GM18867 (cell line): Measurements from ENCODE around the gene XPO4.

Experiments used
- ATAC-seq: cut with Tn5 transposase; IDR thresholded peaks from one replicate; pipeline ENCODE4 v1.9.1; 2021; ENCODE audit warnings: mild to moderate bottlenecking, moderate library complexity; ENCODE audit not compliant: unreplicated experiment

XPO4 gene

DNA sequence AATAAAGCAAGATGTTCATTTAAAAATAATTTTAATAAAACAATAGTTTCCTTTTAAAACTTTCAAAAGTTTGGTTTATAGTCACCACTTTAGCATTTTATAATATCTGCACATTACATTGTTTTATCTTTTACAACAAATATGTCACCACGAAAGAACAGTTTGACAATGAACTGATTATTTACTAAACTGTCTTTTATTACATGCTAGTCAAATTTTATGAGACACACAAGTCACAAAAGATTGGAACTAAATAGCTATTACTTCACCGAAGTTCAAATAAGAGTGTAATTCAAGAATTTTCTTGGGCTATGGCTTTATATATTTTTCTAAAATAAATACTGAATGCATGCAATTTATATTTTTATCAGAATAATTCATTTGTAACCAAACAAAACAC lies 71.3 kb downstream of the XPO4 start:
- ATAC-seq: no peak

DNA sequence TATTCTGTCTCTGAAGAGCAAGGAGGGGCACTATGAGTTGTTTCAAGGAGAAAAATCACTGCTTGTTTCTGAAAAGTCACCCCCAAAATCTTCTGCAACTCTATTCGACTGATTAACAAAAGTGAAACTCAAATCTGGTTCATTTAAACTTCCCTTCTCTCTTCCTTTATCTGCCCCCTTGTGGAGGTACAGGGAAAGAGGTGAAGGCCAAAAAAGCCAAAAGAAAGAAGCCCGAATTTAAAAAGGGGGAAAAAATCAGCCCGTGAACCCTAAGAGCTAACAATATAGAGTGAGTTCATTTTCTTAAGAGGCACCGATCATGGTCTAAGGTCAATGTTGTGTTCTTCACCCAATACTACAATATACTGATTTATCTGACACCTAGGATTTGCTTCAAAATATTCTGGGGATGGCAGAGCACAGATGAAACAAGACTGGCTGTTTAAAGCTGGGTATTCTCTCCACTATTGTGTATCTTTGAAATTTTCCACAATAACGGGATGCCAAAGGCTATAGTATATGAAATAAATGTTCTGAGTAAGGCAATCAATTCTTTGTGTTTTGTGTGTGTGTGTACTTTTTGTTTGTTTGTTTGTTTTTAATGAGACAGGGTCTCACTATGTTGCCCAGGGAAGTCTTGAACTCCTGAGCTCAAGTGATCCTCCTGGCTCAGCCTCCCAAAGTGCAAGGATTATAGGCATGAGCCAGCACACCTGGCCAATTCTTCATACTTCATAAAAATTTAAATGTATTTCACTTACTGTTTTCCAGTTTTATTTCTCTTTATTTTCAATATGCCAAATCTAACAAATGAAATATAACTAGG lies 73.8 kb downstream of the XPO4 start:
- peak; percentile 76 for ATAC-seq

DNA sequence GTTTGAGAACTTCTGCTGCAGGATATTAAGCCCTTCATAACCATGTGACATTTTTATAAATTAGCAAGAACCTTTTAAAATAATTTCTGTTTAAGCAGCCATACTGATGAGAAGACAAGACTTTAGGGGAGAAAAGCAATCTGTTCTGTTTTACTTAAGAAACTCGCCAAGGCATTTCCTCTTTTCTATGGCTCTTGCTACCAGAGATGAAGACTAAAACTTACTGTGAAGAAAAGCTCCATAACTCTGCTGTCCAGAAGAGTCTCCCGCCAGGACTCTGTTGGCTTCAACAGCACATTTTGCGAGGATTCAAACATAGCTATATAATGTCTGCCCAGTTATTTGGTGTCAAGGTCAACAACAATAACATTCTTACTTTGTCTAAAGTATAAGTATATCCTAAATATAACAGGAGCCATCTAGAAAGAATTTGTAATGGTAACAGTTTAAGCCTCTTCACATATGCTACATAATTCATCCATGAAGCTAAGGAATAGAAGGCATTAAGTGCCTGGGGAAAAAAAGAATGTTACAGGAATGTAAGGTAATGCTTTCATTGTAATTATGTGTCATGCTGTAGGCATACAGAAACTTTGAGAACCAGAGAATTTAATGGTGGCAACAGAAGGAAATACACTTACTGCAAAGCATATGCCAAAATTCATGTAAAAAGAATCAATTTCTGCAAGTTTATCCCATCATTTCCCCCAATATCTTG lies 75.5 kb downstream of the XPO4 start:
- no peak for ATAC-seq

DNA sequence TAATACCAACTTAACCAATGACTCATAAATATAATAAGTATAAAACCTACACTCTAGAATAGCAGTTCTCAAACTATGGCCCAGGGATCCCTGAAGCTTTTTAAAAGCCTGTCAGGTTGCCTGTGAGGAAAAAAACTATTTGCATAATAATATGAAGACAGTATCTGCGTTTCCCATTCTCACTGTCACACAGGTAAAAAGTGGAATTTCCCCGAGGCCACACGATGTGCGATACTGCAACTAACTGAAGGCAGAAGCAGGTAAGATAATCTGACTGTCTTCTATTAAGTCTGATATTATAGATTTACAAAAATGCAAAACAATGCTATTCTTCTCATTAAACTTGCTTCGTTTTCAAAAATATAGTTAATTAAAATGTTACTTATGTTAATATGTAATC lies 76.2 kb downstream of the XPO4 start:
- ATAC-seq: no peak

DNA sequence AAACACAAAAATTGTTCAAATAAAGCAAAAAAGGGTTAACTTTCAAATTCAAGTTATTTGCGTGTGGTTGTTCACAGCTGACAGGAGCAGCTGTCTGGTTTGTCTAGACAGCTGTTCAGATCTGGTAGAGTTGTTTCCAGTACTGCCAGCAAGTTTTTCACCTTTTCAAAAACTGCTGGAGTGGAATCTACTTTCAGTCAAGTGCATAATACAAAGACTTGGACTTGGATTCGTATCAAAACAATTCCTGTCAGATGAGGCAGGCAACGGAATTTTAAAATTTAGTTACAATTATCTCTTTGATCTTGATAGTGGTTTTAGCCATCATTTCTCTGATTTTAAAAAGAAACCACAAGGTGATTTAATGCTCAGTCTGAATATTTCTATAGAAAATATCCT lies 77.1 kb downstream of the XPO4 start:
- ATAC-seq: no peak

DNA sequence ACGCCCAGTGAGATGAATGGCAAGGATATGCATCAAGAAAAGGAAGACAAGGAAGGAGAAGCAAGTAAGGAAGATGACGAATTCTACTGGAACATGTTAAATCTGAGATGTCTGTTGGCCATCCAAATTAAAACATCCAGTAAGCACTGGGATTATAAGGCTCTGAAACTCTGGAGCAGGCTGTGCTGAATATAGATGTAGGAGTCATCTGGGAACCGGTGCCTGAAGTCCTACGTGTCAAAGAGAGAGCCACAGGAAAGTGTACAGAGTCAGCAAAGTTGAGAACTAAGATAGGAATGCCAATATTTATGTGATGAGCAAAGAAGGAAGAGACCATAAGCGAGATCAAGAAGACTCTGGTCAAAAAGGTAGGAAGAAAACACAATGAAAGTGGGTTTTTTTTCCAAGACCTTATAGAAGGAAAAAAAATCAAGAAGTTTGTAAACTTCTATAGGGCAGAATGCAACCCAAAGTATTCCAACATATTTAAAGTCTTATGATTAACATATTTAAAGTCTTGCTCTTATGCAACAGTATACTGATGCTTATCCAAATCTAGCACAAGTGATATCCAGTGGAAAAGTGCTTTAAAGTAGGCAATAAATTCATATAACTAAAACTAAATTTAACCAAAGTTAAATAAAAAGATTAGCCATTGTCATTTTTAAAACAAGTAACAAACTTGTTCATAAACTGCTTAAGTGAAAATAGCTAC lies 77.6 kb downstream of the XPO4 start:
- no peak for ATAC-seq

DNA sequence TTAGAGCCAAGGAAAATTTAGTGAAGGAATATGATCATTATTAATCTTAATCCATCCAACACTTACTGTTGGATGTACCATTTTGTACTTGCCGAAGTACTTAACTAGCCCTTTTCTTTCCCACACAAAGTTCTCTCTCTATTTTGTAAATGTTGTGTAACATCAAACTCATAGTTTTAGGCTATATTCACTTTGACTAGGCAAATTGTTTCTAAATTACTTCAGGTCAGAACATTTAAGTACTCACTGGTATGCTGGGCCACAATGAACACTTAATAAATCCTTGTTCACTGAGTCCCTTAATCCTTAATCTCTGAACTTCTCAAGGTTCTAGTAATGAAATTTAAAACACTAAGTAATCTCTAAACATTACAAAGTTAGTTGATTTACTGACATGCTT lies 79.5 kb downstream of the XPO4 start:
- ATAC-seq: no peak

DNA sequence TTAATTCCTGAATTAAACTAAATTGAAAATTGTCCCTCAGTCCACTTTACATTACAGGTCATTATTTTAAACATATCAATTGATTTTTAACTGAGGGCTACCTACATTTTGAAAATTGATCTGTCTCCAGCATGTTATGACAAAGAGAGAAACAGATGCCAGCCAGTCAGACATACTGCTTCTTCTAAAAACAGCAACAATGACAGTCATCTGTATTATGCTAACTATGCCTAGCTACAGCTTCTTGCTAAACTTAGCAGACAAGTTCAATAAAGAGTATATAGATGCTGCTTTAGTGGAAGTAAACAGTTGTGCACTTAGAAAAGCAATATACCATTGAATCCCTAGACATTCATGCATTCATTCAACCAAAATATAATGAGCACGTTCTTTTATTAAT lies 80.1 kb downstream of the XPO4 start:
- no peak for ATAC-seq

DNA sequence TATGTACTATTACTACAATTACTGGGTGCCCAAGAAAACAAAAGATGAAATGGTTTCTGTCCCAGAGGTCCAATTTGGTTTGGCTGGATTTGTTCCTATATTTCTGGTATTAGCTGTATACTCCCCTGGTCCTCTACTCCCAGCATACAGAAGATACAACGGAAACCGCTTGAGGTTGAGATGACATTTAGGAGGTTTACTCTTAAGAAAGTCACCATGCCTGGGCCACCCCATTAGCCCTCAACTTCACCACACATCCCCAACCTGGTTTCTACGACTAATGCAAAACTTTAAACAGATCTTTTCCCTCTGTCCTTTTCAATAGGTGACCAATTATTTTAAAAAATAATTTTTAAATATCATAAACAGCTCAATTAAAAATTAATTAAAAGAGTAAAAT lies 82.8 kb downstream of the XPO4 start:
- no peak for ATAC-seq

DNA sequence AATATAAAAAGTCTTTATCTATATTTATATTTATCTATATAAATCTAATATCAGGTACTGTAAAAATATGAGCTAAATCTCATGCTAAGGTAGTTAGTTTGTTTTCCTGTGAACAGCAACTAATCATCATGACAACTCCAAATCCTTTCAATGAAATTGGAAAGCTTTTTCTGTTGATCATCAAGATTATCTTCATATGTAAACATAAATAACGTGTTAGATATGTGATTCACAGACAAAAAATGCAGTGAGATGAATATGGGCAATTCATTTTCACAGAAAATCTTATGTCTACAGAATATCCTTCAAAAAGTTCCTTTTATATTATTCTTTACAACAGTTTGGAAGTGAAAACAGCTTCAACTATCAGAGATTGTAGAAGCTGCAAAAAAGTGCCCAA lies 87.1 kb downstream of the XPO4 start:
- ATAC-seq: no peak

DNA sequence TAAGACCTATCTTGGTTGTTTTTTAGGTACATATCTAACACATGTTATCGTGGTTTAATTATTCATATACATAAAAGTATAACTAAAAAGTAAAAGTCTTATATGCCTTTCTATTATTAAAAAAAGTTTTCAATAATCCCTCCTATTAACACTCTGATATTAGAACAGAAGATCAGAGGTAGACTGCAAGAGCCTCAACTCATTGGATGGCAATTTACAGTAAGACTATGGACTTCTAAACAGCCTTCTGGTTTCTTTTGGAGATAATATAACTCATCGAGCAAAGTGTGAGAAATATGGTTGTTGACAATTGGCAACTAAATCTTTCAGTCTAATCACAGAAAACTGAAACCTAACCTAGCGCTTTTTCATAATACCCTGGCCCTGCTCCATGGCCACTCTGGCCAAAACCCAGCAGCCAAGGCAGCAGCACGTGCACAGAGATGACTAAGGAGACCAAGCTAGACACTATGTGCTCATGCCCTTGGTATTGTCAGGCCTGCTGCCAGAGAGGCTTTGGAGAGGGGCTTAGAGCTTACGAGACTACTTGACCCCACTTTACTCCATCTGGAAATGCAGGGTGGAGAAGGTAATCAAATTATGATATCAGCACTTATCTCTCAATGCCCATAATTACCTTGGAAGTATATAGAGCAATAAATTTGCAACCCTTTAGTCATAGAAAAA lies 88.2 kb downstream of the XPO4 start:
- ATAC-seq: no peak

DNA sequence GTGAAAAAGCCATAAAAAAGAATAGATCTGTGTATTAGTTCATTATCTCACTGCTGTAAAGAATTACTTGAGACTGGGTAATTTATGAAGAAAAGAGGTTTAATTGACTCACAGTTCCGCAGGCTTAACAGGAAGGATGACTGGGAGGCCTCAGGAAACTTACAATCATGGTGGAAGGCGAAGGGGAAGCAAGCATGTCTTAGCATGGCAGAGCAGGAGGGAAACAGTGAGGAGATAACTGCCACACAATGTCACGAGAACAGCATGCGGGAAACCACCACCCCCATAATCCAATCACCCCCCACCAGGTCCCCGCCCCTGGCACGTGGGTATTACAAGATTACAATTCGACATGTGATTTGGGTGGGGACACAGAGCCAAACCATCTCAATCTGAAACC lies 89.7 kb downstream of the XPO4 start:
- ATAC-seq: no peak

DNA sequence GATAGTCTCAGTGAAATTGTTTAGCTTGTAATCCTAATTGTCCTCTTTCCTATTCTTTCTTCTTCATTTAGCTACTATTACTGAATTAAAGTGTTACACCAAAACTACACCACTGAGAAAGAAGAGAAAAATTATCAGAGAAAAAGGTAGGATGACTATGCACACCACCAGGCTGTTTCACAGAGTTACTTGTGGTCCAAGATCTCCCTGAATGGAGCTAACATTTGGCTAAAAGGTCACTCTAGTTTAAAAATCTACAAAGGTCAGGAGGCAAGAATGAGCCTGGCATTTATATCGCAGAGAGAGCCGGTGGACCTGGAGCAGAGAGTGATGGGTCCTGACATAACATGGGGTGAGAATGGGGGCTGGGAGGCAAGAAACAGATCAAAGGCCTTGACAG lies 91.7 kb downstream of the XPO4 start:
- no peak for ATAC-seq

DNA sequence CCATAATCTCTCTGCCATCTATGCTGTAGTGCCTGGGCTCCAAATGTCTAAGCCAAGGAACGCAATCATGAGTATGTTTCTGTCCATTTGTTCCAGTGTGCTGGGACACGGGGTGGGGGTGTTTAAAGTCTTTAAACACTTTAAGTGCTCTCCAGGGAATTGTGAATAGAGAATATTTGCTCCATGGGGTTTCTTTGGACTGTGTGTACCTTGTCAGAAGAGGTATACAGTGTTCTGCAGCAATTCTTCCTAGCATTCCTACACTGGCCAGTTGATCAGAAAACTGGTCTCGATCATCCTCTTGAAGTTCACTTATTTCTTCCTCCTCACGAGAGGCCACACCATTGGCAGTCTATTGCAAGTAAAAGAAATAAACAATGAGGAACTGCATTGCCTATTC lies 93.7 kb downstream of the XPO4 start:
- ATAC-seq: no peak

DNA sequence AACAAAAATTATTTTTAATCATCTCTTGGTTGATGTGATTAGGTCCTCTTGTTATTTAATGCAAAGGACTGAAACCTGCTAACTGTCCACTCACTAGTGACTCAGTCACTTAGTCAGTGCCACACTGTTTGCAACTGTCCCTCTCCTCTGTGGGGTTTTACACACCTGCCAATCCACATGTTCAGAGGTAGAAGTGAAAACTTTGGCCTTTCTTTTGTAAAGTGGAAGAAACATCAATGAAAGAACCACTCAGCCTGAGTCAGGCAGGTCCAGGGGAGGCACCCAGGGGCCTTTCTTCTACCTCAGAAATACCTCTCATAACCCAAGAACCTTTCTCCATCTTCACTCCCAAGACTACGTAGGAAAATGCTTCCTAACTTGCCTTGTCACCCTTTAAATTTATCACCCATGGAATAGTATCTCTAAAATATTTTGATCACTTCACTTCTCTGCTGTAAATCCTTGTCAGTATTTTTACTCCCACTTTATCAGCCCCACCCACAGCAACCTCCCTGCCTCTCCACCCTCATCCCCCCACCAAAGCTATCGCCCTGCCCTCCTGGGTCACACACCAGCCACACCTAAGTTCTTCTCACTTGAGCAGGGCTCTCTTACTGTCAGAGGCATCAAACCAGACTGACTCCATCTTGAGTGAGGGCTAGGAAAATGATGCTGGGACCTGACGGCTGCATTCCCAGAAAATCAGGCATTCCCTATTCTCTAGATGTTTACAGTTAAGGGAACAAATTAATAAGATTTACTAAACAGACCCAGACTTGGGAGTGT lies 99.2 kb downstream of the XPO4 start:
- ATAC-seq: no peak

DNA sequence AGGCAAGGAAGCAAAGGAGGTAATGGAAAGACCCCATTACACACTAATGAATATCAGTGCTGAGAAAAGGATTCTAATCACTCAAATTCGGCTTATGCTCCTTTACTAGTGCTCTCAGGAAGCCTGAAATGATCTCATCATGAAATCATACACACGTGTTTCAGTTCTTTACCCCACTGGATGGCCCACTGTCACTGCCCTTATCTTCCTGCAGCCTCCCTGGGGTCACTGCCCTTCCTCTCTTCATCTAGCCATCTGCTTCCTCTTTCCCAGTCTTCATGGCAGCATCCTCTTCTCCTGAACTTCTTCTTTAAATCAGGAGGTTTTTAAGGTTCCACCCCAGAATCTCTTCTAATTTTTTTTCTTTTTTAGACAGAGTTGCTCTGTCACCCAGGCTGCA lies 100.8 kb downstream of the XPO4 start:
- ATAC-seq: no peak

DNA sequence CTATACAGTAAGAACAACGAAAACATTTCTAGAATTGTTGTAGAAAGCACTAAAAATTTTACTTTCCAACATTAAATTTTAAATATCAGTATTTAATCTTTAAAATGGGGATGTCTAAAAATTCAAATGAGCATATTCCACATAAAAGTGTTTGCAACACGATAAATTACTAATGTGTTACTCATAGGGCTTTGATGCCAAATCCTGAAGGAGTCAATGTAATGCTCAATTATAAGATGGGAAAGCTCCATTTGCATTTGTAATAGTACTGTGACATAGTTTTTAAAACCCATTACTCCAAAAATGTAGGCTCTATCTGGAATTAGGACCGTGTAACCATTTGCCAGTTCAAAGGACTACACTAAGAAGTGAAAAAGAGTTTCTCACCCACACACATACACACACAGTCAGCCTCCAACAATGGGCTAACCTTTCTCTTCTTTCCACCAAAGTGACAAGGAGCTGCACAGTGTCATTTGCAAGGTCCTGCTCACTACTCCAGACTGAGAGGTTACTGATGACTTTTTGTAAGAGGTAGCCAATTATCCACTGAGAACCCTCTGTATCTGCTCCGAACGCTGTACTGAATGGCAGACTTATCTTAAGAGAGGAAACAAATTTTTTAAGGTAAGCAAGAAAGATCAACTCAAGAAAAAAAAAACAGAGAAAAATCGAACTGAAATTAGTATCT lies 102.7 kb downstream of the XPO4 start:
- ATAC-seq: no peak

DNA sequence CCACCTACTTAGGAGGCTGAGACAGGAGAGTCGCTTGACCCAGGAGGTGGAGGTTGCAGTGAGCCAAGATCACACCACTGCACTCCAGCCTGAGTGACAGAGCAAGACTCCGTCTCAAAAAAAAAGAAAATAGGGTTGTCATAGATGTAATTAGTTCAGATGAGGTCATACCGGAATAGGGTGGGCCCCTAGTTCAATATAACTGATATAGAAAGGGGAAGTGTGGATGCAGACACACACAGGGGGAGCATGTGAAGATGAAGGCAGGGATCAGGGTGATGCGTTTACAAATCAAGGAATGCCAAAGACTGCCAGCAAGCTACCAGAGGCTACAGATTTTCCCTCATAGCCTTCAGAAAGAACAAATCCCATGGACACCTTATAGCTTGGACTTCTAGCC lies 104.5 kb downstream of the XPO4 start:
- no peak for ATAC-seq

DNA sequence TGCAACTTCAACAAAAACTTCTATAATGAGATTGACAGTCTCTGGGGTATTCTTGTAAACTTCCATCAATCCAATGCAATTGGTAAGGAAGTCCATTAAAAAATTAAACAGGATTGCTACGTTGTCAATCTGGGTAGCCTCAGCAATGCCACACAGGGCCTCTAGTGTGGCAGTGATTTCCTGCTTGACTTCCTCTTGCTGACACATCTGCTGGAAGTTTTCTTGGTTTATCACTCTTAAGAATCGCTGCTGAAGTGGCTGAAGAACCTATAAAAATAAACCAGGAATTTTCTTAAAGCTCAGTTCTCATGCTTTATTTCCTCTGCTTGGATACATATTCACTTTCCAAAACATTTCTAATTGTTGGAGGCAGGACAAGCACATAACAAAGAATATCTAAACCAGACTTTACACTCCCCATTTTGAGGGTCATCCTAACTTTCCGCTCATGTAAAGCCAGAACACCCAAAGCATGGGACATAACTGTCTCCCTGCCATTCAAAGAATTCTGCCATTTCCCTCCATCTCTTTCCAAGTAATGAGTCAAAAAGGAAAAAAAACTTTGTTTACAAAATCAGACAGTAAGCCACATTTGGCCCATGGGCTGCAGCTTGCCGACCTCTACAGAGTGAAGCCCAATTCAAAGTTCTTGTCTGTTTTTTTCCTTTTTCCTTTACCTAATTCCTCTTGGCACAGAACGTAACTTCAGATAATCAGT lies 105.6 kb downstream of the XPO4 start:
- ATAC-seq: no peak
